ENCODE results near the gene PRKD3. TPM values are rescaled to one million over a fixed set of nuclear protein-coding genes. Genes with fewer than 3 reads are reported as not detected.

The PRKD3 gene
- polyA plus RNA-seq, 1 donor from 2014 or later, result 5.9 TPM

DNA sequence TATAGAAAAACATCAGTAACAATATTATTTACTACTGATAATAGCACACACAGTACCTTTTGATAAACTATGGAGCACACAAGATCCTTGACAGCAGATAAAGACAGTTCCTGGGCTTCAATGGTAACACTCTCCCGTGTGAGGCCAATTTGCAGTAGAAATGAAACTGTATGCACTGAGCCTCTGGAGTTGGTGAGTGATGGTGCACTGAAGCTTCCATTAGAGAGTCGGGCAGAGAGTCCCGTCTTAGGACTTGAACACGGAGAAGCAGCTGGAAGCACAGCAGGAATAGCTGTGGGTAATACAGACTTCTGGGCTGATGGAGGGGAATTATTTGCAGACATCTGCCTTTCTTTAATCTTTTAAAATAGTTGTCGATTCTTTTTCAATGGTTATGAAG, 8.5 kb downstream of the PRKD3 start:
- Histone ChIP-seq H3K4me2 (ENCODE audit: low read length) (no peak overlapping the region), H3K9me3 (ENCODE audit: low read length) (no peaks in the 10 kb centered on the region), H2AFZ (ENCODE audit: low read depth, low read length) (no peak overlapping the region), H3K9ac (ENCODE audit: low read length) (no peak overlapping the region), H3K27me3 (ENCODE audit: insufficient read depth, low read depth, low read length) (no peaks in the 10 kb centered on the region), H3K9me2 (ENCODE audit: insufficient read depth, low read length) (no peaks in the 10 kb centered on the region), H3F3A (ENCODE audit: insufficient read depth, low read length, poor library complexity, severe bottlenecking) (peaks cover 6% of the 10 kb centered on the region), H4K20me1 (ENCODE audit: insufficient read depth) (no peaks in the 10 kb centered on the region), H3K4me3 (ENCODE audit: low read length) (no peak overlapping the region), H3K27ac (ENCODE audit: low read length) (no peak overlapping the region), H3K79me2 (replicated peaks; ENCODE audit: insufficient read depth, low read length) (peaks cover 53% of the 10 kb centered on the region), H3K36me3 (ENCODE audit: insufficient read depth, low read length) (no peaks in the 10 kb centered on the region)
- TF ChIP-seq RAD21 (conservative IDR thresholded peaks at IDR 0.05) (no peak), EP300 (conservative IDR thresholded peaks at IDR 0.05; ENCODE audit: poor library complexity, severe bottlenecking) (no peak), MXI1 (conservative IDR thresholded peaks at IDR 0.05; ENCODE audit: poor library complexity, severe bottlenecking) (no peak), TAF1 (IDR thresholded peaks at IDR 0.05; ENCODE audit: low read depth) (no peak), SMC3 (conservative IDR thresholded peaks at IDR 0.05; ENCODE audit: poor library complexity) (no peak), POLR2AphosphoS5 (IDR thresholded peaks at IDR 0.05) (no peak), EZH2 (IDR thresholded peaks at IDR 0.05; ENCODE audit: borderline replicate concordance, insufficient read depth, low read length, poor library complexity, severe bottlenecking) (no peak)
- TF ChIP-seq, protein P1, sequence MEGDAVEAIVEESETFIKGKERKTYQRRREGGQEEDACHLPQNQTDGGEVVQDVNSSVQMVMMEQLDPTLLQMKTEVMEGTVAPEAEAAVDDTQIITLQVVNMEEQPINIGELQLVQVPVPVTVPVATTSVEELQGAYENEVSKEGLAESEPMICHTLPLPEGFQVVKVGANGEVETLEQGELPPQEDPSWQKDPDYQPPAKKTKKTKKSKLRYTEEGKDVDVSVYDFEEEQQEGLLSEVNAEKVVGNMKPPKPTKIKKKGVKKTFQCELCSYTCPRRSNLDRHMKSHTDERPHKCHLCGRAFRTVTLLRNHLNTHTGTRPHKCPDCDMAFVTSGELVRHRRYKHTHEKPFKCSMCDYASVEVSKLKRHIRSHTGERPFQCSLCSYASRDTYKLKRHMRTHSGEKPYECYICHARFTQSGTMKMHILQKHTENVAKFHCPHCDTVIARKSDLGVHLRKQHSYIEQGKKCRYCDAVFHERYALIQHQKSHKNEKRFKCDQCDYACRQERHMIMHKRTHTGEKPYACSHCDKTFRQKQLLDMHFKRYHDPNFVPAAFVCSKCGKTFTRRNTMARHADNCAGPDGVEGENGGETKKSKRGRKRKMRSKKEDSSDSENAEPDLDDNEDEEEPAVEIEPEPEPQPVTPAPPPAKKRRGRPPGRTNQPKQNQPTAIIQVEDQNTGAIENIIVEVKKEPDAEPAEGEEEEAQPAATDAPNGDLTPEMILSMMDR (IDR thresholded peaks at IDR 0.05; ENCODE audit: poor library complexity, severe bottlenecking), result no peak
- TF ChIP-seq, protein P2, sequence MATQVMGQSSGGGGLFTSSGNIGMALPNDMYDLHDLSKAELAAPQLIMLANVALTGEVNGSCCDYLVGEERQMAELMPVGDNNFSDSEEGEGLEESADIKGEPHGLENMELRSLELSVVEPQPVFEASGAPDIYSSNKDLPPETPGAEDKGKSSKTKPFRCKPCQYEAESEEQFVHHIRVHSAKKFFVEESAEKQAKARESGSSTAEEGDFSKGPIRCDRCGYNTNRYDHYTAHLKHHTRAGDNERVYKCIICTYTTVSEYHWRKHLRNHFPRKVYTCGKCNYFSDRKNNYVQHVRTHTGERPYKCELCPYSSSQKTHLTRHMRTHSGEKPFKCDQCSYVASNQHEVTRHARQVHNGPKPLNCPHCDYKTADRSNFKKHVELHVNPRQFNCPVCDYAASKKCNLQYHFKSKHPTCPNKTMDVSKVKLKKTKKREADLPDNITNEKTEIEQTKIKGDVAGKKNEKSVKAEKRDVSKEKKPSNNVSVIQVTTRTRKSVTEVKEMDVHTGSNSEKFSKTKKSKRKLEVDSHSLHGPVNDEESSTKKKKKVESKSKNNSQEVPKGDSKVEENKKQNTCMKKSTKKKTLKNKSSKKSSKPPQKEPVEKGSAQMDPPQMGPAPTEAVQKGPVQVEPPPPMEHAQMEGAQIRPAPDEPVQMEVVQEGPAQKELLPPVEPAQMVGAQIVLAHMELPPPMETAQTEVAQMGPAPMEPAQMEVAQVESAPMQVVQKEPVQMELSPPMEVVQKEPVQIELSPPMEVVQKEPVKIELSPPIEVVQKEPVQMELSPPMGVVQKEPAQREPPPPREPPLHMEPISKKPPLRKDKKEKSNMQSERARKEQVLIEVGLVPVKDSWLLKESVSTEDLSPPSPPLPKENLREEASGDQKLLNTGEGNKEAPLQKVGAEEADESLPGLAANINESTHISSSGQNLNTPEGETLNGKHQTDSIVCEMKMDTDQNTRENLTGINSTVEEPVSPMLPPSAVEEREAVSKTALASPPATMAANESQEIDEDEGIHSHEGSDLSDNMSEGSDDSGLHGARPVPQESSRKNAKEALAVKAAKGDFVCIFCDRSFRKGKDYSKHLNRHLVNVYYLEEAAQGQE (IDR thresholded peaks at IDR 0.05; ENCODE audit: borderline replicate concordance), result no peak

DNA sequence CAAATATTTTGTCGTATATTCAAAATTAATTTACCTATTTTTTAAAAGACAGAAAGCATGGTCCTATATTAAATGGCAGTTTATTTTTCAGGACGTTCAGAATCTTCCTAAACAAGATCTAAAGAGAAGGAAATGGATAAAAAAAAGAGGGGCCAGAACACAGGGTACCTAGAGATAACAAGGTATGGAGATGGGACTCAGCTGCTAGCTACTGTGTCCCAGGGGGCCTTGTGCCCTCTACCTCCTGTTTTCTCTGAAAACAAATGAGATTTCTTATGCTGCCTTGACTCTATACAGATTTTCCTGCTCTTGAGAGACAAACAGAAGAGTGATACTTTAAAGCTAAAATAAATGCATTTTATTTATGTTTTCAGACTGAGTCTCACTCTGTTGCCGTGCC, 9.3 kb downstream of the PRKD3 start:
- Histone ChIP-seq H3K9ac (ENCODE audit: low read length) (no peak overlapping the region), H3K79me2 (replicated peaks; ENCODE audit: insufficient read depth, low read length) (peaks cover 48% of the 10 kb centered on the region), H3K9me2 (ENCODE audit: insufficient read depth, low read length) (no peaks in the 10 kb centered on the region), H3K9me3 (ENCODE audit: low read length) (no peaks in the 10 kb centered on the region), H3F3A (ENCODE audit: insufficient read depth, low read length, poor library complexity, severe bottlenecking) (peaks cover 6% of the 10 kb centered on the region), H3K4me3 (ENCODE audit: low read length) (no peak overlapping the region), H4K20me1 (ENCODE audit: insufficient read depth) (no peaks in the 10 kb centered on the region), H3K36me3 (ENCODE audit: insufficient read depth, low read length) (no peaks in the 10 kb centered on the region), H3K27ac (ENCODE audit: low read length) (no peak overlapping the region), H2AFZ (ENCODE audit: low read depth, low read length) (no peak overlapping the region), H3K4me2 (ENCODE audit: low read length) (no peak overlapping the region), H3K27me3 (ENCODE audit: insufficient read depth, low read depth, low read length) (no peaks in the 10 kb centered on the region)
- TF ChIP-seq RAD21 (conservative IDR thresholded peaks at IDR 0.05) (no peak), TAF1 (IDR thresholded peaks at IDR 0.05; ENCODE audit: low read depth) (no peak), EP300 (conservative IDR thresholded peaks at IDR 0.05; ENCODE audit: poor library complexity, severe bottlenecking) (no peak), POLR2AphosphoS5 (IDR thresholded peaks at IDR 0.05) (no peak), MXI1 (conservative IDR thresholded peaks at IDR 0.05; ENCODE audit: poor library complexity, severe bottlenecking) (no peak), SMC3 (conservative IDR thresholded peaks at IDR 0.05; ENCODE audit: poor library complexity) (no peak), EZH2 (IDR thresholded peaks at IDR 0.05; ENCODE audit: borderline replicate concordance, insufficient read depth, low read length, poor library complexity, severe bottlenecking) (no peak)
- TF ChIP-seq, protein P2 (IDR thresholded peaks at IDR 0.05; ENCODE audit: borderline replicate concordance), result no peak
- TF ChIP-seq, protein P1 (IDR thresholded peaks at IDR 0.05; ENCODE audit: poor library complexity, severe bottlenecking), result no peak

Data from neural cell (in vitro differentiated cells).